ENCODE data around the gene ACSM3. TPM values are rescaled to one million over a fixed set of nuclear protein-coding genes. Genes with fewer than 3 reads are reported as not detected.

Gene ACSM3
- total and polyA plus RNA-seq, 9 of the 15 experiments (the other 6 are each of a cell fraction or from before 2014, with no cell fraction given) = 112 to 420 (median 182) TPM

DNA sequence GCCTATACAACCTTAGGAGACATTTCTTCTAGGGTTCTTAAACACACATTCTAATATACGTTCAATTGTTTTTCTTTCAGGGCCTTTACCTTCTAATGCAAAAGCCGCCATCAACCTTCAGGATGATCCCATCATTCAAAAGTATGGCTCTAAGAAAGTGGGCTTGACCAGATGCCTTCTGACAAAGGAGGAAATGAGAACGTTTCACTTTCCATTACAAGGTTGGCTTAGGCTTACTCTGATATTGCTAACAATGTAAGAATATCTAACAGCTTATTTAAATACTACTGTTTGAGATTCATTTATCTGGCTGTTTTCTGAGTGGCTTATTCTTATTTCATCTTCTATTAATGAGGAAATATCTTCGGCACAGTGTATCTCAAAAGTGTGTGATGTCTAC lies 57.9 kb downstream of the ACSM3 start:
- H3K9me1 ChIP-seq (ENCODE audit: control insufficient read depth, insufficient read depth, low read length) = no peaks in the 10 kb centered on the region
- ChIA-PET POLR2A (no interaction called here), CTCF (ENCODE audit: low intra/inter-chr PET ratio) (no interaction called here)
- WGBS (ENCODE audit: insufficient coverage, low coverage, missing lambda C conversion rate) = 77% methylated on average over 4 of the region's 4 CpGs
- no peak for FAIRE-seq
- no peaks in the 10 kb centered on the region for H4K20me1 ChIP-seq (replicated peaks; ENCODE audit: control insufficient read depth, insufficient read depth, low read length)
- peaks cover 77% of the 10 kb centered on the region for H3K36me3 ChIP-seq (ENCODE audit: control insufficient read depth, insufficient read depth, low read length)
- DNase-seq (ENCODE audit: extremely low read depth in 1 of 4, low spot score in 3 of 4) = no peak
- intact Hi-C loops (cut with micrococcal nuclease) (no loop called here), in situ Hi-C loops (cut with MboI) (no loop called here)
- no peak overlapping the region for H3K4me3 ChIP-seq
- TF ChIP-seq, protein P1, sequence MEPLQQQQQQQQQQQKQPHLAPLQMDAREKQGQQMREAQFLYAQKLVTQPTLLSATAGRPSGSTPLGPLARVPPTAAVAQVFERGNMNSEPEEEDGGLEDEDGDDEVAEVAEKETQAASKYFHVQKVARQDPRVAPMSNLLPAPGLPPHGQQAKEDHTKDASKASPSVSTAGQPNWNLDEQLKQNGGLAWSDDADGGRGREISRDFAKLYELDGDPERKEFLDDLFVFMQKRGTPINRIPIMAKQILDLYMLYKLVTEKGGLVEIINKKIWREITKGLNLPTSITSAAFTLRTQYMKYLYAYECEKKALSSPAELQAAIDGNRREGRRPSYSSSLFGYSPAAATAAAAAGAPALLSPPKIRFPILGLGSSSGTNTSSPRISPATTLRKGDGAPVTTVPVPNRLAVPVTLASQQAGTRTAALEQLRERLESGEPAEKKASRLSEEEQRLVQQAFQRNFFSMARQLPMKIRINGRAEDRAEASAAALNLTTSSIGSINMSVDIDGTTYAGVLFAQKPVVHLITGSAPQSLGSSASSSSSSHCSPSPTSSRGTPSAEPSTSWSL (CRISPR knock-in tag; IDR thresholded peaks at IDR 0.05; ENCODE audit: borderline replicate concordance) = no peak
- TF ChIP-seq ESRRB (CRISPR knock-in tag; IDR thresholded peaks at IDR 0.05; ENCODE audit: borderline replicate concordance) = no peak
- TF ChIP-seq, protein P2, sequence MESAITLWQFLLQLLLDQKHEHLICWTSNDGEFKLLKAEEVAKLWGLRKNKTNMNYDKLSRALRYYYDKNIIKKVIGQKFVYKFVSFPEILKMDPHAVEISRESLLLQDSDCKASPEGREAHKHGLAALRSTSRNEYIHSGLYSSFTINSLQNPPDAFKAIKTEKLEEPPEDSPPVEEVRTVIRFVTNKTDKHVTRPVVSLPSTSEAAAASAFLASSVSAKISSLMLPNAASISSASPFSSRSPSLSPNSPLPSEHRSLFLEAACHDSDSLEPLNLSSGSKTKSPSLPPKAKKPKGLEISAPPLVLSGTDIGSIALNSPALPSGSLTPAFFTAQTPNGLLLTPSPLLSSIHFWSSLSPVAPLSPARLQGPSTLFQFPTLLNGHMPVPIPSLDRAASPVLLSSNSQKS (CRISPR knock-in tag; IDR thresholded peaks at IDR 0.05) = no peak
- TF ChIP-seq HNRNPUL1 (IDR thresholded peaks at IDR 0.05; ENCODE audit: low read length) = no peak
- no peak for TF ChIP-seq ZEB2 (IDR thresholded peaks at IDR 0.05)
- TF ChIP-seq TSC22D4 (tag; IDR thresholded peaks at IDR 0.05) = no peak
- no peak for TF ChIP-seq THRAP3 (IDR thresholded peaks at IDR 0.05; ENCODE audit: borderline replicate concordance)
- no peak for TF ChIP-seq SMAD3 (CRISPR knock-in tag; conservative IDR thresholded peaks at IDR 0.05)
- no peak for TF ChIP-seq HDGF (IDR thresholded peaks at IDR 0.05)
- no peak for TF ChIP-seq TCFL5 (CRISPR knock-in tag; conservative IDR thresholded peaks at IDR 0.05)
- TF ChIP-seq HNRNPH1 (optimal IDR thresholded peaks at IDR 0.05; ENCODE audit: low read depth, low read length) = no peak
- no peak for TF ChIP-seq PTBP1 (IDR thresholded peaks at IDR 0.05; ENCODE audit: low read depth, low read length)
- TF ChIP-seq, protein P3, sequence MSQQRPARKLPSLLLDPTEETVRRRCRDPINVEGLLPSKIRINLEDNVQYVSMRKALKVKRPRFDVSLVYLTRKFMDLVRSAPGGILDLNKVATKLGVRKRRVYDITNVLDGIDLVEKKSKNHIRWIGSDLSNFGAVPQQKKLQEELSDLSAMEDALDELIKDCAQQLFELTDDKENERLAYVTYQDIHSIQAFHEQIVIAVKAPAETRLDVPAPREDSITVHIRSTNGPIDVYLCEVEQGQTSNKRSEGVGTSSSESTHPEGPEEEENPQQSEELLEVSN (IDR thresholded peaks at IDR 0.05; ENCODE audit: borderline replicate concordance in 1 of 2, extremely low read depth in 1 of 2, insufficient read depth in 1 of 2, insufficient read length in 1 of 2, low read depth in 1 of 2, low read length in 1 of 2, poor library complexity in 1 of 2, severe bottlenecking in 1 of 2) = no peak
- TF ChIP-seq ZNF212 (CRISPR knock-in tag; IDR thresholded peaks at IDR 0.05) = no peak
- no peak for TF ChIP-seq IFI16 (CRISPR knock-in tag; IDR thresholded peaks at IDR 0.05)
- no peak for TF ChIP-seq FOXA1 (IDR thresholded peaks at IDR 0.05; ENCODE audit: borderline replicate concordance)
- no peak for TF ChIP-seq POLR2B (IDR thresholded peaks at IDR 0.05; ENCODE audit: low read depth, partially characterized antibody)
- no peak for TF ChIP-seq DIDO1 (tag; IDR thresholded peaks at IDR 0.05; ENCODE audit: low read depth)
- TF ChIP-seq DACH1 (IDR thresholded peaks at IDR 0.05; ENCODE audit: partially characterized antibody) = no peak
- no TSS peak for BruUV-seq (replicated peaks)
- H3K9me3 ChIP-seq (replicated peaks; ENCODE audit: control insufficient read depth, insufficient read depth, low read depth, low read length) = no peaks in the 10 kb centered on the region
- no peaks in the 10 kb centered on the region for H3K27me3 ChIP-seq (ENCODE audit: control insufficient read depth in 2 of 2, insufficient read depth in 2 of 2, low read length in 2 of 2)
- no peak overlapping the region for H2AFZ ChIP-seq (ENCODE audit: low read depth, low read length)
- no peak overlapping the region for H3K4me2 ChIP-seq (ENCODE audit: insufficient read depth, low read length)
- H3K4me1 ChIP-seq (replicated peaks in 1 of 2; ENCODE audit: control insufficient read depth in 2 of 2, insufficient read depth in 2 of 2, low read length in 2 of 2) = peaks cover 0 to 12% of the 10 kb centered on the region in 2 experiments; a peak in 3 of 5 replicates
- H3K27ac ChIP-seq (ENCODE audit: extremely low read depth, low read depth, low read length) = no peak overlapping the region
- H3K9ac ChIP-seq (ENCODE audit: insufficient read depth in 1 of 2, low read depth in 2 of 2, low read length in 2 of 2) = no peak overlapping the region
- no peak for ATAC-seq
- no peaks in the 10 kb centered on the region for H3K79me2 ChIP-seq (ENCODE audit: control insufficient read depth, insufficient read depth, low read length)

Measured in K562 (cell line).